SK-N-SH treated with all-trans-retinoic acid at 6 μM for 48 hours (cell line): ENCODE measurements around the gene SLC6A6.

Experiments
- ATAC-seq: fragments of 200-7000 bp; cut with Tn5 transposase; 3 replicates; pipeline ENCODE4 v1.9.1; 2020; ENCODE audit warnings: mild to moderate bottlenecking, moderate library complexity
- ARNTL ChIP-seq: fragments of 450-650 bp; formaldehyde crosslinking; IDR thresholded peaks from 2 replicates; pipeline ENCODE4 v1.5.0; 2020; ENCODE audit warnings: low read depth, mild to moderate bottlenecking, moderate library complexity, borderline replicate concordance
- BACH2 ChIP-seq: fragments of 250-450 bp; sonication (Bioruptor Pico); IDR thresholded peaks from 2 replicates; pipeline ENCODE4 v1.9.0; 2021; ENCODE audit warnings: mild to moderate bottlenecking, borderline replicate concordance
- CSDC2 ChIP-seq: fragments of 250-450 bp; sonication (Bioruptor Pico); IDR thresholded peaks from 2 replicates; pipeline ENCODE4 v1.5.0; 2020; ENCODE audit warnings: mild to moderate bottlenecking, moderate library complexity
- ESRRG ChIP-seq: fragments of 250-450 bp; sonication (Bioruptor Pico); IDR thresholded peaks from 2 replicates; pipeline ENCODE4 v1.6.1; 2021; ENCODE audit warnings: mild to moderate bottlenecking
- GLIS3 ChIP-seq: fragments of 250-450 bp; sonication (Bioruptor Pico); IDR thresholded peaks from 2 replicates; pipeline ENCODE4 v1.5.0; 2020; ENCODE audit warnings: mild to moderate bottlenecking, moderate library complexity
- PATZ1 ChIP-seq: fragments of 250-450 bp; sonication (Bioruptor Pico); IDR thresholded peaks from 2 replicates; pipeline ENCODE4 v1.8.0; 2020; ENCODE audit warnings: mild to moderate bottlenecking, moderate library complexity, borderline replicate concordance
- POU6F1 ChIP-seq: fragments of 250-450 bp; sonication (Bioruptor Pico); IDR thresholded peaks from 2 replicates; pipeline ENCODE4 v1.8.0; 2021; ENCODE audit warnings: low read depth, mild to moderate bottlenecking, moderate library complexity, borderline replicate concordance
- RARB ChIP-seq: fragments of 250-450 bp; sonication (Bioruptor Pico); IDR thresholded peaks from 2 replicates; pipeline ENCODE4 v1.8.0; 2021; ENCODE audit warnings: mild to moderate bottlenecking, moderate library complexity
- SNAI2 ChIP-seq: fragments of 250-450 bp; sonication (Bioruptor Pico); IDR thresholded peaks from 2 replicates; pipeline ENCODE4 v1.5.0; 2020; ENCODE audit warnings: mild to moderate bottlenecking, moderate library complexity
- TOX ChIP-seq: fragments of 250-450 bp; sonication (Bioruptor Pico); IDR thresholded peaks from 2 replicates; pipeline ENCODE4 v1.8.0; 2021; ENCODE audit warnings: mild to moderate bottlenecking, moderate library complexity, borderline replicate concordance
- ZC3H10 ChIP-seq: fragments of 250-450 bp; sonication (Bioruptor Pico); IDR thresholded peaks from 2 replicates; pipeline ENCODE4 v1.5.1; 2021; ENCODE audit warnings: mild to moderate bottlenecking, moderate library complexity
- ZFP30 ChIP-seq: fragments of 450-650 bp; formaldehyde crosslinking; IDR thresholded peaks from 2 replicates; pipeline ENCODE4 v1.5.0; 2022; ENCODE audit warnings: mild to moderate bottlenecking, moderate library complexity
- ZNF565 ChIP-seq: fragments of 450-650 bp; formaldehyde crosslinking; conservative IDR thresholded peaks from 2 replicates; pipeline ENCODE4 v1.5.0; 2020; ENCODE audit warnings: low read depth, mild to moderate bottlenecking, moderate library complexity
- ZNF70 ChIP-seq: fragments of 450-650 bp; formaldehyde crosslinking; IDR thresholded peaks from 2 replicates; pipeline ENCODE4 v1.5.0; 2020; ENCODE audit warnings: mild to moderate bottlenecking, moderate library complexity
- ZNF8 ChIP-seq: fragments of 450-650 bp; formaldehyde crosslinking; IDR thresholded peaks from 2 replicates; pipeline ENCODE4 v1.5.0; 2020; ENCODE audit warnings: mild to moderate bottlenecking, moderate library complexity
- TF ChIP-seq, protein P1 (sequence below): fragments of 250-450 bp; sonication (Bioruptor Pico); IDR thresholded peaks from 2 replicates; pipeline ENCODE4 v1.5.1; 2020; ENCODE audit warnings: low read depth, mild to moderate bottlenecking, moderate library complexity
- TF ChIP-seq, protein P2 (sequence below): fragments of 250-450 bp; sonication (Bioruptor Pico); IDR thresholded peaks from 2 replicates; pipeline ENCODE4 v1.5.0; 2020; ENCODE audit warnings: mild to moderate bottlenecking, moderate library complexity

The SLC6A6 gene

DNA sequence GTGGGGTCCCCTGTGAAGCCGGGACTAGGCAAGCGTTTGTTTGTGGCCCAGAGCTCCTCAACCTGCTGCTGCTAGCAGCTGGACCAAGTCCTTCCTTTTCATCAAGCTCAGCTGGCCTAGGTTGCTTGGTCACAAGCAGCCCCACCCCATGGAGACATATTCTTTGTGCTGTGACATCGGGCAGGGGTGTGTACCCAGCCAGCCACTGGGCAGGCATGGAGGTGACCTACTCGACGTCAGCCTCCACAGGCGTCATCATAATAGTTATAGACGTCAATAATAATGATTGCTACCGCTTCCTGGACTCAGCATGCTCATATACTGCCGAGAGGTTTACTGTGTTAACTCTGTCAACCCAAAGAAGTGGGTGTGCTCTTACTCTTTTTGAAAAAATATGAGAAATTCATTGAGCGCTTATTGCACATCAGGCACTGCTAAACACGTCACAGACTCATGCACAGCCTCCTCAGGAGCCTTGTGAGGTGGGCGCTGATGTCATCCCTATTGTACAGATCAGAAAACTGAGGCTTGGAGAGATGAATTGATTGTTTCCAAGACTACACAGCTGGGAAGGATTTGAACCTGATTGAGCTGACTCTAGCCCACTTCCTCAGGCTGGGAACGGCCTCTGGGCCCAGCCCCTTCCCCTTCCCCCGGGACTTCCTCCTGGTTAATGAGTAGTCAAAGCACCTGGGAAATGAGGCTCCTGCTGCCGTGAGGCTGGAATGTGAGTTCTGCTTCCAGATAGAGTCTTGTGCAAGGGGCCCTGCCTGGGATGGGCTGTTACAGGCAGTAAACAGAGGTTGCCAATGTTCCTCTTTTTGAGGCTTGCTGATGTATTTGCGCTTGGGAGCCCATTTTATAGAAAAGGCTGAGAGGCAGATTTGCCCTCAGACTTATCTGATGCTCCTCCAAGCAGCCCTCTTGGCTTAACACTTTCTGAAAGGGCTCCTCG is 16.2 kb downstream of the SLC6A6 start:
- no peak for ATAC-seq
- TF ChIP-seq, protein P1, sequence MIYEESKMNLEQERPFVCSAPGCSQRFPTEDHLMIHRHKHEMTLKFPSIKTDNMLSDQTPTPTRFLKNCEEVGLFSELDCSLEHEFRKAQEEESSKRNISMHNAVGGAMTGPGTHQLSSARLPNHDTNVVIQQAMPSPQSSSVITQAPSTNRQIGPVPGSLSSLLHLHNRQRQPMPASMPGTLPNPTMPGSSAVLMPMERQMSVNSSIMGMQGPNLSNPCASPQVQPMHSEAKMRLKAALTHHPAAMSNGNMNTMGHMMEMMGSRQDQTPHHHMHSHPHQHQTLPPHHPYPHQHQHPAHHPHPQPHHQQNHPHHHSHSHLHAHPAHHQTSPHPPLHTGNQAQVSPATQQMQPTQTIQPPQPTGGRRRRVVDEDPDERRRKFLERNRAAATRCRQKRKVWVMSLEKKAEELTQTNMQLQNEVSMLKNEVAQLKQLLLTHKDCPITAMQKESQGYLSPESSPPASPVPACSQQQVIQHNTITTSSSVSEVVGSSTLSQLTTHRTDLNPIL (CRISPR knock-in tag), result no peak
- TF ChIP-seq PATZ1 (CRISPR knock-in tag) (no peak), ZNF565 (no peak), ZC3H10 (CRISPR knock-in tag) (no peak), ZNF8 (CRISPR knock-in tag) (no peak), GLIS3 (CRISPR knock-in tag) (no peak), POU6F1 (CRISPR knock-in tag) (no peak), ZFP30 (CRISPR knock-in tag) (no peak), RARB (CRISPR knock-in tag) (no peak)
- TF ChIP-seq, protein P2, sequence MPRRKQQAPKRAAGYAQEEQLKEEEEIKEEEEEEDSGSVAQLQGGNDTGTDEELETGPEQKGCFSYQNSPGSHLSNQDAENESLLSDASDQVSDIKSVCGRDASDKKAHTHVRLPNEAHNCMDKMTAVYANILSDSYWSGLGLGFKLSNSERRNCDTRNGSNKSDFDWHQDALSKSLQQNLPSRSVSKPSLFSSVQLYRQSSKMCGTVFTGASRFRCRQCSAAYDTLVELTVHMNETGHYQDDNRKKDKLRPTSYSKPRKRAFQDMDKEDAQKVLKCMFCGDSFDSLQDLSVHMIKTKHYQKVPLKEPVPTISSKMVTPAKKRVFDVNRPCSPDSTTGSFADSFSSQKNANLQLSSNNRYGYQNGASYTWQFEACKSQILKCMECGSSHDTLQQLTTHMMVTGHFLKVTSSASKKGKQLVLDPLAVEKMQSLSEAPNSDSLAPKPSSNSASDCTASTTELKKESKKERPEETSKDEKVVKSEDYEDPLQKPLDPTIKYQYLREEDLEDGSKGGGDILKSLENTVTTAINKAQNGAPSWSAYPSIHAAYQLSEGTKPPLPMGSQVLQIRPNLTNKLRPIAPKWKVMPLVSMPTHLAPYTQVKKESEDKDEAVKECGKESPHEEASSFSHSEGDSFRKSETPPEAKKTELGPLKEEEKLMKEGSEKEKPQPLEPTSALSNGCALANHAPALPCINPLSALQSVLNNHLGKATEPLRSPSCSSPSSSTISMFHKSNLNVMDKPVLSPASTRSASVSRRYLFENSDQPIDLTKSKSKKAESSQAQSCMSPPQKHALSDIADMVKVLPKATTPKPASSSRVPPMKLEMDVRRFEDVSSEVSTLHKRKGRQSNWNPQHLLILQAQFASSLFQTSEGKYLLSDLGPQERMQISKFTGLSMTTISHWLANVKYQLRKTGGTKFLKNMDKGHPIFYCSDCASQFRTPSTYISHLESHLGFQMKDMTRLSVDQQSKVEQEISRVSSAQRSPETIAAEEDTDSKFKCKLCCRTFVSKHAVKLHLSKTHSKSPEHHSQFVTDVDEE (CRISPR knock-in tag), result no peak

DNA sequence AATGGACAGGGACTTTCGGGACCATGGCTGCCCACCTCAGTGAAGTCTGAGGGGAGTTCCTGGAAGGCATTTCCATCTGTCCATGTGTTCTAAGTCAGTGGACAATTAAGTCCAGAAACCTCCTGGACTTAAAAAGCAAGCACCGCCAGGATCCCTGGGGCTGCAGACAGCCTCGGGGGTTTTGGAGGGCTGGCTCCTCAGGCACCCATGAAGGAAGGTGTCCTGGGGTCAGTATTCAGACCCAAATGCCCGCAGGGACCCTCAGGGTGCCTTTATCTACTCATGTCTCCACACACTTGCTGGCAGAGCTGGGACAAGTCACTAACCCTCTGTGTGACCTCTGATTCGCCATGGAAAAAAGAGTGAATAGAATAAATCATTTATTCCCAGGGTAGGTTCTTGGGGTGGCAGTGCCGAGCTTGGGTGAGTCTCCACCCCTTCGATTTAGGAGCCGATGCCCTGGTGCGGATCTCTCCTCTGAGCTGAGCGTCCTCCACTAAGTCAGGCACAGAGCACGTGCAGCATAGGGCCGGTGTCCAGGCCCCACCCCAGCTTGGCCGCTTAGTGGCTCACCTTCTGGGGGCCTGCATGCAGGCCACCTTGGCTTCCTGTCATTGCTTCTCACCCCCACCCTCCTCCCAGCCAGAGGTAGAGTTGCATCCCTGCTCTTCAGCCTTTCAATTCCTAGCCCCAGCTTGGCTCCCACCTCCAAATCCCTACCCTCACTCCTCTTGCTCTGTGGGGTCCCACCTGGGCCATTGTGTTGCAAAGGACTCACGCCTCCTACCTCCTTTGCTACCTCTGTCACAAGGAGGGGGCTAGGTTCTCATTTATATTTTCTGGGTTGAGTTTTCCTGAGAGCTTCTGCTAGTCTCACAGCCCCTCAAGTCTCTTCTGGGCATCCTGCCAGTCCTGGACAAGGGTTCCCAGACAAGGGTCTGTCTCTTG is 19.9 kb downstream of the SLC6A6 start:
- TF ChIP-seq, protein P1 (CRISPR knock-in tag), result no peak
- no peak for TF ChIP-seq POU6F1 (CRISPR knock-in tag)
- no peak for ATAC-seq

DNA sequence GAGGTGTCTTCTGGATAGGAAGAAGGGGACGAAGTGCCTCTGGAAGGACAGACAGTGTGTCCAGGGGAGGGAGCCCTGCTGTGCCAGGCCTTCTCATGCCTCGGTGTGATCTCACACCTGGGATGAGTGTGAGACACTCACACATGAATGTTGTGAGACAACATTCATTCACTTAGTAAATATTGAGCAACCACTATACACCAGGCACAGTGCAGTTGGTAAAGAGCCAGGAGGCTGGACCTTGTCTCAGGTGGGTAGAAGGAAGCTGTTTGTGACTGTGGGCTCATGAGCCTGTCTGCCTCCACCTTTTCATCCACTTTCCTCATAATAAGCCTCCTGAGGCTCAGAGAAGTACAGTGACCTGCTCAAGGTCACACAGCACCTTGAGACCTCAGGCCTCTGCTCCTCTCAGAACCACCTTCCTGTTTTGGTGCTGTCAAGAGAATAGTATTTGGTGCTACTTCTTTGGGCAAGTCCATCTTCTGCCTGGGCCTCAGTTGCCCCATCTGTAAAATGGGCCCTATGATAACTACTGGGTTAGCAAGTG is 20.9 kb downstream of the SLC6A6 start:
- ATAC-seq, result no peak
- no peak for TF ChIP-seq SNAI2 (CRISPR knock-in tag)
- TF ChIP-seq ARNTL (CRISPR knock-in tag), result no peak
- no peak for TF ChIP-seq GLIS3 (CRISPR knock-in tag)
- TF ChIP-seq ZNF8 (CRISPR knock-in tag), result no peak
- TF ChIP-seq CSDC2 (CRISPR knock-in tag), result no peak
- no peak for TF ChIP-seq BACH2 (CRISPR knock-in tag)
- no peak for TF ChIP-seq ZNF70 (CRISPR knock-in tag)
- TF ChIP-seq, protein P2 (CRISPR knock-in tag), result no peak
- TF ChIP-seq ZNF565, result no peak
- no peak for TF ChIP-seq ZC3H10 (CRISPR knock-in tag)
- TF ChIP-seq, protein P1 (CRISPR knock-in tag), result no peak
- no peak for TF ChIP-seq TOX (CRISPR knock-in tag)
- TF ChIP-seq ESRRG, result no peak
